ENCODE results near the gene YBX2. TPM values are rescaled to one million over a fixed set of nuclear protein-coding genes. Genes with fewer than 3 reads are reported as not detected.

YBX2 gene
- total RNA-seq, 6 donors from 2014 or later = 0.14 to 2.2 (median 1.2) TPM; not detected in 1

DNA sequence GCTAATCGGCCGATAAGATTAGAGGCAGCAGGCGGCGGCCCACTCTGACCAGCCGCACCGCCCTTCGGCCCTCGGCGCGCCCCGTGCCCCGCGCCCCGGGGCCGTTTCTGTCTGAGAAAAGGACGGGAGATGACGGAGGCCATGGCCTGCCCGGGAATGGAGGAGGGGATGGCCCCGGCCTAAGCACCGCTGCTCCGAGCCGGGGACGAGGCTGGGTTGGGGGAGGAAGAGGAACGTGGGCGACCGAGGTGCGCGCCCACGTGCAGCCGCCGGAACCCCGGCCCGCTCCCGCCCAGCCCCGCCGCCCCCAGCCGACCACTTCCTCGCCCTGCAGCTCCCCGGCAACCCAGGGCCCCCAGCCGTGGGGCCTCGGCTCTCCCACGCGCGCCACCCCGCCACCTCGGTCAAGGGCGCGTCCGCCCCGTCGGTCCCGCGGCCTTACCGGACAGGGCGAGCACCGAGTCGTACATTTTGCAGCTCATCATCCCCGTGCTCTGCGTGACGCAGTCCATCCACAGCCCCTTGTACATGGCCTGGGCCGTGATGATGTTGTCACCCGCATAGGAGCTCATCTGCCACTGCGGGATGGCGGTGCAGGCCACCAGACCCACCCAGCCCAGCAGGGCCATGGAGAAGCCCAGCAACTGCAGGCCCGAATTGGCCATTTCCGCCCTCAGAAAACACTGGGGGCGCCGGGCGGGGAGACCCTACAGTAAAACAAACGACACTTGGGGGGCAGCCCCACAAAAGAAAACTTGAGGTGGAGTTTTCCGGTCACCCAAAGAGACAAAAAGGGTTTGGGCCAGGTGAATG lies 32.9 kb downstream of the YBX2 start:
- DNase-seq (peak in 1 of 2 donors; percentile 89), ATAC-seq (ENCODE audit: low FRiP score in 2 of 2) (peak in 1 of 2 donors; percentile 32)
- peak overlapping the region; percentile 82 to 89 (median 86) for H3K27ac ChIP-seq
- H3K9me3 ChIP-seq = no peaks in the 10 kb centered on the region
- peaks cover 0 to 19% (median 6%) of the 10 kb centered on the region in 4 donors for H3K27me3 ChIP-seq
- 11 to 16% methylated on average over 17 to 46 of the region's 71 CpGs for WGBS, 2 donors
- peaks cover 6 to 33% (median 22%) of the 10 kb centered on the region in 4 donors for H3K36me3 ChIP-seq
- peak in 1 of 4 donors; percentile 56 for TF ChIP-seq POLR2A (IDR thresholded peaks at IDR 0.05)
- no peak for TF ChIP-seq EP300 (IDR thresholded peaks at IDR 0.05)
- no peak for TF ChIP-seq POLR2AphosphoS5 (IDR thresholded peaks at IDR 0.05)
- TF ChIP-seq, protein P1, sequence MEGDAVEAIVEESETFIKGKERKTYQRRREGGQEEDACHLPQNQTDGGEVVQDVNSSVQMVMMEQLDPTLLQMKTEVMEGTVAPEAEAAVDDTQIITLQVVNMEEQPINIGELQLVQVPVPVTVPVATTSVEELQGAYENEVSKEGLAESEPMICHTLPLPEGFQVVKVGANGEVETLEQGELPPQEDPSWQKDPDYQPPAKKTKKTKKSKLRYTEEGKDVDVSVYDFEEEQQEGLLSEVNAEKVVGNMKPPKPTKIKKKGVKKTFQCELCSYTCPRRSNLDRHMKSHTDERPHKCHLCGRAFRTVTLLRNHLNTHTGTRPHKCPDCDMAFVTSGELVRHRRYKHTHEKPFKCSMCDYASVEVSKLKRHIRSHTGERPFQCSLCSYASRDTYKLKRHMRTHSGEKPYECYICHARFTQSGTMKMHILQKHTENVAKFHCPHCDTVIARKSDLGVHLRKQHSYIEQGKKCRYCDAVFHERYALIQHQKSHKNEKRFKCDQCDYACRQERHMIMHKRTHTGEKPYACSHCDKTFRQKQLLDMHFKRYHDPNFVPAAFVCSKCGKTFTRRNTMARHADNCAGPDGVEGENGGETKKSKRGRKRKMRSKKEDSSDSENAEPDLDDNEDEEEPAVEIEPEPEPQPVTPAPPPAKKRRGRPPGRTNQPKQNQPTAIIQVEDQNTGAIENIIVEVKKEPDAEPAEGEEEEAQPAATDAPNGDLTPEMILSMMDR (IDR thresholded peaks at IDR 0.05) = no peak
- H3K4me1 ChIP-seq = peaks cover 24 to 62% (median 40%) of the 10 kb centered on the region in 4 donors
- H3K4me3 ChIP-seq = peak overlapping the region; percentile 16 to 73 (median 56)

DNA sequence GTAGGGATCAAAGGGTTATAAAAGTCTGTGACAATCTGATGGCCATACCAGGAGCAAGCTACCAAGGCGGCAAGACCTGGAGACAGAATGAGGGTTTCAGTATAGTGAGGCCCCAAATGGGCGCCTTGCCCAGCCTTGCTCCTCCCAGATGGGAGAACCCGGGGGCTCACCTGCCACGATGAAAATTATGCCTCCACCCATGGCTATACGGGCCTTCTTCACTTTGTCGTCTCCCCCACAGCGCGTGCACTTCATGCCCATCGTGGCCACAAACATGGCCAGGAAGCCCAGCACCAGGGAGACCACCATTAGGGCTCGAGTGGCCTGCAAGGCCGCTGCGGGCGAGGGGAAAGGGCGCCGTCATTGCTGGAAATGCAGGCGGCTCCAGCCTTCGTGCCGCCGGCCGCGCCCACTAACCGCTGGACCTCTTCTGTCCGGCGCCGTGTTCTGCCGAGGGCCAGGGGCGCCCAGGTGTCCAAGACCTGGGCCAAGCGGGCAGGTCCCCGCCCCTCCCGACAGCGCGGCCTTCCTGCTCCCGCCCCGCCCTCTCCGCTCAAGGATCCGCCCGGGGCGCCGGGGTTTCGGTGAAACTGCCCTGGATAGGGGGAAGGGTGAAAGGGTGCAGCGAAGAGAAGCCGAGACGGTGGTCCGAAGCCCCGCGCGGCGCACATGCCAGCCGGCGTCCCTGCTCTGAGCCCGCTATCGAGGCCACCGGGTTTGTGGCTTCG lies 33.6 kb downstream of the YBX2 start:
- Histone ChIP-seq H3K4me1 (peaks cover 24 to 62% (median 40%) of the 10 kb centered on the region in 4 donors), H3K36me3 (peaks cover 6 to 41% (median 26%) of the 10 kb centered on the region in 4 donors), H3K27ac (peak overlapping the region; percentile 82 to 89 (median 86)), H3K9me3 (no peaks in the 10 kb centered on the region), H3K4me3 (peak overlapping the region; percentile 16 to 73 (median 56)), H3K27me3 (peaks cover 0 to 19% (median 6%) of the 10 kb centered on the region in 4 donors)
- ATAC-seq (ENCODE audit: low FRiP score in 2 of 2) (peak; percentile 76 to 78), DNase-seq (peak; percentile 90 to 93)
- WGBS, 2 donors = 13 to 38% methylated on average over 8 to 32 of the region's 54 CpGs
- peak; percentile 45 to 57 for TF ChIP-seq POLR2AphosphoS5 (IDR thresholded peaks at IDR 0.05)
- TF ChIP-seq, protein P1 (IDR thresholded peaks at IDR 0.05) = no peak
- TF ChIP-seq EP300 (IDR thresholded peaks at IDR 0.05) = no peak
- TF ChIP-seq POLR2A (IDR thresholded peaks at IDR 0.05) = peak in 1 of 4 donors; percentile 63

DNA sequence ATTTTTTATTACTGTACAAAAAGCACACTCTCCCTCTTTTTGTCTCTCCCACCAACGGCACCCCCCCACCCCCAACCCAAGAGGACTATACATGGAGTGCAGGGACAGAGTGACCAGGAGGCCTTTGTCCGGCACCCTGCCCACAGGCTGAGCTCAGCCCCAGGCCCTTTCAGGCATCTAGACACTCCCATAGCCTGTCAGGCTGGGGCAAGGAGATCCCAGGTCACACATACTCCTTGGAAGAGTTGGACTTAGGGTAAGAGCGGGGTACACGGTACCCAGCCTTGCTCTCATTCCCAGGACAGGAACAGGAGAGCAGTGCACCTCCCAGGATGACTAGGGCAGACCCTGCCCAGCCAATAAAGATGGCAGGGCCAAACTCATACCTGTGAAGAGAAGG lies 34.3 kb downstream of the YBX2 start:
- Histone ChIP-seq H3K36me3 (peaks cover 6 to 47% (median 31%) of the 10 kb centered on the region in 4 donors), H3K9me3 (no peaks in the 10 kb centered on the region), H3K4me1 (peaks cover 24 to 62% (median 40%) of the 10 kb centered on the region in 4 donors), H3K27ac (peak overlapping the region; percentile 82 to 89 (median 86)), H3K4me3 (peak overlapping the region in 3 of 4 donors; percentile 55 to 73 (median 56)), H3K27me3 (peaks cover 0 to 19% (median 6%) of the 10 kb centered on the region in 4 donors)
- TF ChIP-seq EP300 (IDR thresholded peaks at IDR 0.05) (no peak), POLR2A (IDR thresholded peaks at IDR 0.05) (no peak), POLR2AphosphoS5 (IDR thresholded peaks at IDR 0.05) (no peak)
- TF ChIP-seq, protein P1 (IDR thresholded peaks at IDR 0.05) = no peak
- no peak for ATAC-seq (ENCODE audit: low FRiP score in 2 of 2)
- 80 to 81% methylated on average over 4 of the region's 4 CpGs for WGBS, 2 donors
- no peak for DNase-seq

DNA sequence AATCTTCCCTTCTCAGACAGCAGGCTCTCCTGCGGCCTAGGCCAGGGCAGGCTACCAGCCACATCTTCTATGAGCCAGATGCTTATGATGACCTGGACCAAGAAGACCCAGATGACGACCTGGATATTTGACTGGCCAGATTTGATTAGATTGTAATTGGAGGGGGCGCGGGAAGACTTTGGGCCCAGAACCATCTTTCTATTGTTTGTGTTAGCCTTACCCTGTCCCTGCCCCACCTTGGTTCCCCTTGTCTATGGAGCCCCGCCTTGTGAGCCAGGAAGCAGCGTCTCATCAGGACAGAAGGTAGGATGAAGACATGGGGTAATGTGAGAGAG lies 34.9 kb downstream of the YBX2 start:
- TF ChIP-seq EP300 (IDR thresholded peaks at IDR 0.05) (no peak), POLR2A (IDR thresholded peaks at IDR 0.05) (no peak), POLR2AphosphoS5 (IDR thresholded peaks at IDR 0.05) (no peak)
- TF ChIP-seq, protein P1 (IDR thresholded peaks at IDR 0.05) = no peak
- Histone ChIP-seq H3K27me3 (peaks cover 0 to 19% (median 6%) of the 10 kb centered on the region in 4 donors), H3K36me3 (peaks cover 6 to 54% (median 37%) of the 10 kb centered on the region in 4 donors), H3K4me1 (peaks cover 24 to 61% (median 40%) of the 10 kb centered on the region in 4 donors), H3K4me3 (peak overlapping the region in 1 of 4 donors; percentile 56), H3K27ac (peak overlapping the region in 2 of 4 donors; percentile 83 to 89), H3K9me3 (no peaks in the 10 kb centered on the region)
- 91 to 97% methylated on average over 6 of the region's 6 CpGs for WGBS, 2 donors
- no peak for ATAC-seq (ENCODE audit: low FRiP score in 2 of 2)
- no peak for DNase-seq
